ENCODE data around the gene SRGAP1.
"Not testable (repeated sequence)": the region's sequence is repeated elsewhere in the genome, so short reads cannot be mapped to it uniquely, and the experiment has no call there.

Gene SRGAP1

GRCh38 chr12:64120568-64120967, 276.1 kb downstream of the SRGAP1 start:
- DNase-seq (ENCODE audit: low read depth in 2 of 2), result no peak

GRCh38 chr12:64121086-64121485, 276.6 kb downstream of the SRGAP1 start:
- DNase-seq (ENCODE audit: low read depth in 2 of 2), result not testable (repeated sequence)

- no peak for DNase-seq (ENCODE audit: low read depth in 2 of 2)
Observed at GRCh38 chr12:64122154-64122553, 277.7 kb downstream of the SRGAP1 start.

- no peak for DNase-seq (ENCODE audit: low read depth in 2 of 2)
Observed at GRCh38 chr12:64122995-64123394, 278.5 kb downstream of the SRGAP1 start.

GRCh38 chr12:64123448-64123847, 278.9 kb downstream of the SRGAP1 start:
- no peak for DNase-seq (ENCODE audit: low read depth in 2 of 2)

- no peak for DNase-seq (ENCODE audit: low read depth in 2 of 2)
Observed at GRCh38 chr12:64124511-64125197, 280.2 kb downstream of the SRGAP1 start.

- no peak for DNase-seq (ENCODE audit: low read depth in 2 of 2)
Observed at GRCh38 chr12:64125913-64126312, 281.4 kb downstream of the SRGAP1 start.

GRCh38 chr12:64127811-64128210, 283.3 kb downstream of the SRGAP1 start:
- DNase-seq (ENCODE audit: low read depth in 2 of 2), result no peak

- no peak for DNase-seq (ENCODE audit: low read depth in 2 of 2)
Observed at GRCh38 chr12:64128366-64128765, 283.9 kb downstream of the SRGAP1 start.

- DNase-seq (ENCODE audit: low read depth in 2 of 2), result not testable (repeated sequence)
Observed at GRCh38 chr12:64130476-64130875, 286.0 kb downstream of the SRGAP1 start.

GRCh38 chr12:64131456-64131855, 287.0 kb downstream of the SRGAP1 start:
- DNase-seq (ENCODE audit: low read depth in 2 of 2), result not testable (repeated sequence)

- not testable (repeated sequence) for DNase-seq (ENCODE audit: low read depth in 2 of 2)
Observed at GRCh38 chr12:64132672-64133071, 288.2 kb downstream of the SRGAP1 start.

GRCh38 chr12:64137117-64137516, 292.6 kb downstream of the SRGAP1 start:
- DNase-seq (ENCODE audit: low read depth in 2 of 2), result no peak

GRCh38 chr12:64139021-64139420, 294.5 kb downstream of the SRGAP1 start:
- DNase-seq (ENCODE audit: low read depth in 2 of 2), result no peak

GRCh38 chr12:64142382-64142781, 297.9 kb downstream of the SRGAP1 start:
- DNase-seq (ENCODE audit: low read depth in 2 of 2), result no peak

GRCh38 chr12:64142784-64143183, 298.3 kb downstream of the SRGAP1 start:
- no peak for DNase-seq (ENCODE audit: low read depth in 2 of 2)

GRCh38 chr12:64145226-64145625, 300.7 kb downstream of the SRGAP1 start:
- no peak for DNase-seq (ENCODE audit: low read depth in 2 of 2)

GRCh38 chr12:64147011-64147631, 302.6 kb downstream of the SRGAP1 start:
- no peak for DNase-seq (ENCODE audit: low read depth in 2 of 2)

GRCh38 chr12:64147875-64148274, 303.4 kb downstream of the SRGAP1 start:
- DNase-seq (ENCODE audit: low read depth in 2 of 2), result no peak

GRCh38 chr12:64154677-64155076, 310.2 kb downstream of the SRGAP1 start:
- DNase-seq (ENCODE audit: low read depth in 2 of 2), result no peak

- no peak for DNase-seq (ENCODE audit: low read depth in 2 of 2)
Observed at GRCh38 chr12:64157110-64157509, 312.6 kb downstream of the SRGAP1 start.

GRCh38 chr12:64160021-64160710, 315.7 kb downstream of the SRGAP1 start:
- DNase-seq (ENCODE audit: low read depth in 2 of 2), result no peak

GRCh38 chr12:64160711-64161060, 316.2 kb downstream of the SRGAP1 start:
- DNase-seq (ENCODE audit: low read depth in 2 of 2), result no peak

All from stimulated activated CD4-positive, alpha-beta T cell treated with anti-CD3 and anti-CD28 coated beads, Interleukin-4, amount 100 ng/mL, for 48 hours (primary cell).